GM19328 (cell line): ENCODE results near the gene ZNF26.

Experiments
- ATAC-seq: cut with Tn5 transposase; IDR thresholded peaks from one replicate; pipeline ENCODE4 v1.9.1; 2021; ENCODE audit warnings: mild to moderate bottlenecking, moderate library complexity; ENCODE audit not compliant: unreplicated experiment

ZNF26 gene

GRCh38 chr12:133058203-133059113, 72.3 kb downstream of the ZNF26 start:
- ATAC-seq: no peak

GRCh38 chr12:133061954-133062353, 75.8 kb downstream of the ZNF26 start:
- ATAC-seq: no peak

- ATAC-seq: no peak
Measured at GRCh38 chr12:133063556-133063955, 77.4 kb downstream of the ZNF26 start.

GRCh38 chr12:133073836-133074235, 87.7 kb downstream of the ZNF26 start:
- no peak for ATAC-seq
